Mammary epithelial cell (primary cell): ENCODE results near the gene HTR7.

Experiments
- EZH2 ChIP-seq: IDR thresholded peaks from 2 replicates; pipeline ENCODE4 v1.6.1; 2012; ENCODE audit warnings: low read length, inconsistent platforms, borderline replicate concordance
- TF ChIP-seq, protein P1 (sequence below), 2 donors: IDR thresholded peaks in 1 of 2; conservative IDR thresholded peaks in 1 of 2; 2 replicates each; pipeline ENCODE4 v1.5.1; 2011 to 2012; ENCODE audit warnings: inconsistent platforms in 2 of 2, low read length in 2 of 2, mild to moderate bottlenecking in 2 of 2, control low read depth in 1 of 2, low read depth in 1 of 2; ENCODE audit not compliant: insufficient read depth in 1 of 2; ENCODE audit errors: extremely low read depth in 1 of 2

- TF ChIP-seq, protein P1, sequence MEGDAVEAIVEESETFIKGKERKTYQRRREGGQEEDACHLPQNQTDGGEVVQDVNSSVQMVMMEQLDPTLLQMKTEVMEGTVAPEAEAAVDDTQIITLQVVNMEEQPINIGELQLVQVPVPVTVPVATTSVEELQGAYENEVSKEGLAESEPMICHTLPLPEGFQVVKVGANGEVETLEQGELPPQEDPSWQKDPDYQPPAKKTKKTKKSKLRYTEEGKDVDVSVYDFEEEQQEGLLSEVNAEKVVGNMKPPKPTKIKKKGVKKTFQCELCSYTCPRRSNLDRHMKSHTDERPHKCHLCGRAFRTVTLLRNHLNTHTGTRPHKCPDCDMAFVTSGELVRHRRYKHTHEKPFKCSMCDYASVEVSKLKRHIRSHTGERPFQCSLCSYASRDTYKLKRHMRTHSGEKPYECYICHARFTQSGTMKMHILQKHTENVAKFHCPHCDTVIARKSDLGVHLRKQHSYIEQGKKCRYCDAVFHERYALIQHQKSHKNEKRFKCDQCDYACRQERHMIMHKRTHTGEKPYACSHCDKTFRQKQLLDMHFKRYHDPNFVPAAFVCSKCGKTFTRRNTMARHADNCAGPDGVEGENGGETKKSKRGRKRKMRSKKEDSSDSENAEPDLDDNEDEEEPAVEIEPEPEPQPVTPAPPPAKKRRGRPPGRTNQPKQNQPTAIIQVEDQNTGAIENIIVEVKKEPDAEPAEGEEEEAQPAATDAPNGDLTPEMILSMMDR (conservative IDR thresholded peaks at IDR 0.05 in 1 of 2, IDR thresholded peaks at IDR 0.05 in 1 of 2; ENCODE audit: extremely low read depth in 1 of 2, insufficient read depth in 1 of 2, low read depth in 1 of 2, low read length in 2 of 2) = no peak
- no peak for TF ChIP-seq EZH2
These were observed 39.1 kb downstream of the HTR7 start for GRCh38 chr10:90818736-90819135.
